ACC112 (cell line): Measurements from ENCODE around the gene TREML4.
"Not testable (repeated sequence)": the region's sequence is repeated elsewhere in the genome, so short reads cannot be mapped to it uniquely, and the experiment has no call there.

Experiments used
- H2AFZ ChIP-seq: fragments of 200-600 bp; sonication (generic); one replicate; pipeline ENCODE4 v1.6.0; 2017; ENCODE audit warnings: antibody characterized with exemption, low read length; ENCODE audit not compliant: unreplicated experiment
- H3K27ac ChIP-seq: fragments of 200-600 bp; sonication (generic); 2 replicates; pipeline ENCODE4 v1.5.1; 2014; ENCODE audit warnings: low read depth, mild to moderate bottlenecking, antibody characterized with exemption, low read length, moderate library complexity
- H3K27me3 ChIP-seq: fragments of 200-600 bp; sonication (generic); 2 replicates; pipeline ENCODE4 v1.6.1; 2014; ENCODE audit warnings: mild to moderate bottlenecking, antibody characterized with exemption, low read length, moderate library complexity, mixed read lengths; ENCODE audit not compliant: insufficient read depth
- H3K36me3 ChIP-seq: fragments of 200-600 bp; sonication (generic); 2 replicates; pipeline ENCODE4 v1.6.1; 2016; ENCODE audit warnings: mild to moderate bottlenecking, antibody characterized with exemption, low read length, moderate library complexity, mixed read lengths; ENCODE audit not compliant: insufficient read depth
- H3K4me1 ChIP-seq: fragments of 200-600 bp; sonication (generic); one replicate; pipeline ENCODE4 v1.6.1; 2016; ENCODE audit warnings: low read length, mixed read lengths; ENCODE audit not compliant: insufficient read depth, unreplicated experiment, control insufficient read depth
- H3K4me3 ChIP-seq: fragments of 200-600 bp; sonication (generic); 2 replicates; pipeline ENCODE4 v1.5.1; 2014; ENCODE audit warnings: mild to moderate bottlenecking, low read depth, low read length
- H3K79me2 ChIP-seq: fragments of 200-600 bp; sonication (generic); one replicate; pipeline ENCODE4 v1.6.0; 2016; ENCODE audit warnings: low read length; ENCODE audit not compliant: control insufficient read depth, unreplicated experiment, insufficient read depth

Gene TREML4

GRCh38 chr6:41229721-41230120, 1.6 kb downstream of the TREML4 start:
- Histone ChIP-seq H3K4me3 (no peak overlapping the region), H2AFZ (no peak overlapping the region), H3K27me3 (peaks cover 46% of the 10 kb centered on the region), H3K27ac (no peak overlapping the region), H3K79me2 (no peaks in the 10 kb centered on the region), H3K36me3 (no peaks in the 10 kb centered on the region), H3K4me1 (no peaks in the 10 kb centered on the region)

GRCh38 chr6:41231246-41231645, 3.1 kb downstream of the TREML4 start:
- Histone ChIP-seq H3K27me3 (peaks cover 46% of the 10 kb centered on the region), H3K27ac (no peak overlapping the region), H3K4me3 (no peak overlapping the region), H3K36me3 (no peaks in the 10 kb centered on the region), H3K4me1 (no peaks in the 10 kb centered on the region), H2AFZ (no peak overlapping the region), H3K79me2 (no peaks in the 10 kb centered on the region)

- Histone ChIP-seq H3K4me1 (no peaks in the 10 kb centered on the region), H3K27ac (no peak overlapping the region), H3K4me3 (no peak overlapping the region), H2AFZ (no peak overlapping the region), H3K79me2 (no peaks in the 10 kb centered on the region), H3K36me3 (no peaks in the 10 kb centered on the region), H3K27me3 (peaks cover 49% of the 10 kb centered on the region)
Measured at GRCh38 chr6:41232667-41233066, 4.5 kb downstream of the TREML4 start.

- Histone ChIP-seq H3K79me2 (no peaks in the 10 kb centered on the region), H3K36me3 (no peaks in the 10 kb centered on the region), H3K27ac (no peak overlapping the region), H2AFZ (no peak overlapping the region), H3K27me3 (peaks cover 78% of the 10 kb centered on the region), H3K4me1 (no peaks in the 10 kb centered on the region), H3K4me3 (no peak overlapping the region)
Measured at GRCh38 chr6:41236276-41236675, 8.1 kb downstream of the TREML4 start.

GRCh38 chr6:41237128-41237527, 9.0 kb downstream of the TREML4 start:
- Histone ChIP-seq H3K4me3 (no peak overlapping the region), H3K36me3 (no peaks in the 10 kb centered on the region), H3K4me1 (no peaks in the 10 kb centered on the region), H2AFZ (no peak overlapping the region), H3K27ac (no peak overlapping the region), H3K79me2 (no peaks in the 10 kb centered on the region), H3K27me3 (peaks cover 80% of the 10 kb centered on the region)

- no peak overlapping the region for H2AFZ ChIP-seq
- no peaks in the 10 kb centered on the region for H3K4me1 ChIP-seq
- no peaks in the 10 kb centered on the region for H3K79me2 ChIP-seq
- no peak overlapping the region for H3K4me3 ChIP-seq
- no peak overlapping the region for H3K27ac ChIP-seq
- H3K36me3 ChIP-seq, result no peaks in the 10 kb centered on the region
- H3K27me3 ChIP-seq, result peaks cover 70% of the 10 kb centered on the region
Measured at GRCh38 chr6:41239467-41240159, 11.5 kb downstream of the TREML4 start.

GRCh38 chr6:41246529-41246928, 18.4 kb downstream of the TREML4 start:
- not testable (repeated sequence) for H3K4me3 ChIP-seq, H3K4me1 ChIP-seq, H3K79me2 ChIP-seq, H2AFZ ChIP-seq, H3K36me3 ChIP-seq, H3K27ac ChIP-seq
- peaks cover 21% of the 10 kb centered on the region for H3K27me3 ChIP-seq

- Histone ChIP-seq H3K4me1 (no peaks in the 10 kb centered on the region), H3K36me3 (no peaks in the 10 kb centered on the region), H3K27me3 (peaks cover 26% of the 10 kb centered on the region), H3K27ac (no peak overlapping the region), H3K4me3 (no peak overlapping the region), H3K79me2 (no peaks in the 10 kb centered on the region), H2AFZ (no peak overlapping the region)
Measured at GRCh38 chr6:41247288-41247865, 19.2 kb downstream of the TREML4 start.

GRCh38 chr6:41247882-41248705, 19.9 kb downstream of the TREML4 start:
- no peaks in the 10 kb centered on the region for H3K4me1 ChIP-seq
- no peak overlapping the region for H3K4me3 ChIP-seq
- no peaks in the 10 kb centered on the region for H3K79me2 ChIP-seq
- peaks cover 29% of the 10 kb centered on the region for H3K27me3 ChIP-seq
- H2AFZ ChIP-seq, result no peak overlapping the region
- H3K36me3 ChIP-seq, result no peaks in the 10 kb centered on the region
- no peak overlapping the region for H3K27ac ChIP-seq

- H3K4me3 ChIP-seq, result no peak overlapping the region
- no peak overlapping the region for H2AFZ ChIP-seq
- peaks cover 43% of the 10 kb centered on the region for H3K27me3 ChIP-seq
- H3K27ac ChIP-seq, result no peak overlapping the region
- no peaks in the 10 kb centered on the region for H3K36me3 ChIP-seq
- no peaks in the 10 kb centered on the region for H3K4me1 ChIP-seq
- H3K79me2 ChIP-seq, result no peaks in the 10 kb centered on the region
Measured at GRCh38 chr6:41252401-41253169, 24.4 kb downstream of the TREML4 start.
